GM19099 (cell line): ENCODE data around the gene PHLDB2.
A peak's percentile ranks its signal among the peaks of the same experiment; 100 is the strongest.

Experiments used
- POLR2A ChIP-seq: IDR thresholded peaks from 3 replicates; pipeline ENCODE4 v1.6.1; 2011; ENCODE audit warnings: low read depth; ENCODE audit not compliant: insufficient read length; ENCODE audit errors: extremely low read depth

PHLDB2 gene

GRCh38 chr3:111972891-111973290 is 113.8 kb downstream of the PHLDB2 start:
- no peak for TF ChIP-seq POLR2A

- TF ChIP-seq POLR2A: no peak
Observed at GRCh38 chr3:111975131-111975530, 116.1 kb downstream of the PHLDB2 start.

GRCh38 chr3:111976254-111976653 is 117.2 kb downstream of the PHLDB2 start:
- no peak for TF ChIP-seq POLR2A

GRCh38 chr3:111978583-111979433 is 119.7 kb downstream of the PHLDB2 start, which contains the start of gene ABHD10:
ABHD10 (plus strand) TSS chr3:111979026; CDS start chr3:111979062, 36 bp downstream.
- TF ChIP-seq POLR2A: peak; percentile 94

- TF ChIP-seq POLR2A: no peak
Observed at GRCh38 chr3:111979434-111980038, 120.5 kb downstream of the PHLDB2 start.

- no peak for TF ChIP-seq POLR2A
Observed at GRCh38 chr3:111980716-111981456, 121.8 kb downstream of the PHLDB2 start.

- no peak for TF ChIP-seq POLR2A
Observed at GRCh38 chr3:111981457-111981763, 122.3 kb downstream of the PHLDB2 start.

GRCh38 chr3:111984636-111985298 is 125.7 kb downstream of the PHLDB2 start:
- TF ChIP-seq POLR2A: no peak

GRCh38 chr3:111986800-111987199 is 127.7 kb downstream of the PHLDB2 start:
- TF ChIP-seq POLR2A: no peak

- no peak for TF ChIP-seq POLR2A
Observed at GRCh38 chr3:111989061-111989678, 130.1 kb downstream of the PHLDB2 start.

GRCh38 chr3:111993038-111993437 is 134.0 kb downstream of the PHLDB2 start:
- TF ChIP-seq POLR2A: no peak

- TF ChIP-seq POLR2A: no peak
Observed at GRCh38 chr3:111998636-111999483, 139.8 kb downstream of the PHLDB2 start, which contains the start of gene TAGLN3. TAGLN3 (plus strand) TSS chr3:111998922; CDS start chr3:111999423, 501 bp downstream.

- no peak for TF ChIP-seq POLR2A
Observed at GRCh38 chr3:111999484-112000324, 140.6 kb downstream of the PHLDB2 start.

GRCh38 chr3:112000367-112000771 is 141.3 kb downstream of the PHLDB2 start:
- no peak for TF ChIP-seq POLR2A
